ENCODE results near the gene PNO1. TPM values are rescaled to one million over a fixed set of nuclear protein-coding genes. Genes with fewer than 3 reads are reported as not detected.
A peak's percentile ranks its signal among the peaks of the same experiment; 100 is the strongest.

The PNO1 gene
- total RNA-seq, 2 experiments from 2014 or later, result 10.5 to 15.1 TPM

GRCh38 chr2:68189991-68190784 is 32.5 kb downstream of the PNO1 start:
- CTCF ChIA-PET, result interaction anchor here (1.2 to 1.4 kb wide), 3 partner anchors 15 to 252 kb away, joined by 3 to 7 read pairs (median 3); partner anchors contain the start of gene PPP3R1
- peak overlapping the region; percentile 62 for H3K27ac Mint-ChIP-seq

GRCh38 chr2:68190991-68191731 is 33.5 kb downstream of the PNO1 start:
- H3K36me3 Mint-ChIP-seq, result peaks cover 12% of the 10 kb centered on the region
- H3K9me3 Mint-ChIP-seq (ENCODE audit: low read depth), result no peaks in the 10 kb centered on the region
- H3K27me3 Mint-ChIP-seq, result no peaks in the 10 kb centered on the region
- peak overlapping the region; percentile 62 for H3K27ac Mint-ChIP-seq
- CTCF ChIA-PET, result interaction anchor here (2.1 kb wide), 1 partner anchor 60 kb away, joined by 4 read pairs; no protein-coding TSS in a partner anchor
- H3K4me1 Mint-ChIP-seq, result peaks cover 34% of the 10 kb centered on the region
- ATAC-seq (peak; percentile 50), DNase-seq (no peak)
- H3K4me3 Mint-ChIP-seq, result no peak overlapping the region

More at GRCh38 chr2:68189991-68190784, 32.5 kb downstream of the PNO1 start:
- peaks cover 35% of the 10 kb centered on the region for H3K4me1 Mint-ChIP-seq
- no peak for DNase-seq
- H3K4me3 Mint-ChIP-seq, result no peak overlapping the region
- no peaks in the 10 kb centered on the region for H3K9me3 Mint-ChIP-seq (ENCODE audit: low read depth)
- no peaks in the 10 kb centered on the region for H3K27me3 Mint-ChIP-seq
- no peak for ATAC-seq
- H3K36me3 Mint-ChIP-seq, result peaks cover 19% of the 10 kb centered on the region

GRCh38 chr2:68193144-68193543 is 35.5 kb downstream of the PNO1 start:
- Mint-ChIP-seq H3K9me3 (ENCODE audit: low read depth) (no peaks in the 10 kb centered on the region), H3K27me3 (no peaks in the 10 kb centered on the region), H3K4me1 (peaks cover 39% of the 10 kb centered on the region), H3K4me3 (no peak overlapping the region), H3K27ac (no peak overlapping the region), H3K36me3 (peaks cover 5% of the 10 kb centered on the region)
- ATAC-seq (no peak), DNase-seq (no peak)
- CTCF ChIA-PET, result interaction anchor here (0.9 to 2.1 kb wide), 4 partner anchors 32 to 89 kb away, joined by 3 to 4 read pairs (median 3); no protein-coding TSS in a partner anchor

- no peaks in the 10 kb centered on the region for H3K9me3 Mint-ChIP-seq (ENCODE audit: low read depth)
- peaks cover 37% of the 10 kb centered on the region for H3K4me1 Mint-ChIP-seq
- no peak overlapping the region for H3K27ac Mint-ChIP-seq
- ATAC-seq, result no peak
- no peaks in the 10 kb centered on the region for H3K27me3 Mint-ChIP-seq
- CTCF ChIA-PET, result interaction anchor here (0.7 to 3.3 kb wide), 5 partner anchors 9 to 89 kb away, joined by 3 to 28 read pairs (median 4); no protein-coding TSS in a partner anchor
- peaks cover 3% of the 10 kb centered on the region for H3K36me3 Mint-ChIP-seq
- no peak overlapping the region for H3K4me3 Mint-ChIP-seq
- DNase-seq, result no peak
Observed at GRCh38 chr2:68193787-68194372, 36.2 kb downstream of the PNO1 start.

- H3K27ac Mint-ChIP-seq, result no peak overlapping the region
- H3K4me1 Mint-ChIP-seq, result peaks cover 35% of the 10 kb centered on the region
- DNase-seq (no peak), ATAC-seq (no peak)
- peaks cover 3% of the 10 kb centered on the region for H3K36me3 Mint-ChIP-seq
- CTCF ChIA-PET, result interaction anchor here (0.9 to 3.3 kb wide), 8 partner anchors 8 to 88 kb away, joined by 3 to 28 read pairs (median 5); no protein-coding TSS in a partner anchor
- no peaks in the 10 kb centered on the region for H3K9me3 Mint-ChIP-seq (ENCODE audit: low read depth)
- no peak overlapping the region for H3K4me3 Mint-ChIP-seq
- H3K27me3 Mint-ChIP-seq, result no peaks in the 10 kb centered on the region
Observed at GRCh38 chr2:68195096-68195495, 37.4 kb downstream of the PNO1 start.

- ATAC-seq (peak; percentile 48), DNase-seq (peak; percentile 64)
- CTCF ChIA-PET, result interaction anchor here (0.8 to 3.3 kb wide), 34 partner anchors 8 to 712 kb away, joined by 3 to 28 read pairs (median 4); partner anchors contain the start of gene PPP3R1
- H3K4me1 Mint-ChIP-seq, result peaks cover 35% of the 10 kb centered on the region
- no peak overlapping the region for H3K4me3 Mint-ChIP-seq
- no peak overlapping the region for H3K27ac Mint-ChIP-seq
- H3K27me3 Mint-ChIP-seq, result no peaks in the 10 kb centered on the region
- H3K36me3 Mint-ChIP-seq, result peaks cover 3% of the 10 kb centered on the region
- no peaks in the 10 kb centered on the region for H3K9me3 Mint-ChIP-seq (ENCODE audit: low read depth)
Observed at GRCh38 chr2:68196120-68196716, 38.5 kb downstream of the PNO1 start.

- Mint-ChIP-seq H3K27ac (peak overlapping the region; percentile 56), H3K4me3 (no peak overlapping the region), H3K9me3 (ENCODE audit: low read depth) (no peaks in the 10 kb centered on the region), H3K4me1 (peaks cover 53% of the 10 kb centered on the region), H3K36me3 (peaks cover 8% of the 10 kb centered on the region), H3K27me3 (no peaks in the 10 kb centered on the region)
- CTCF ChIA-PET, result no interaction called here
- DNase-seq, result no peak
- no peak for ATAC-seq
Observed at GRCh38 chr2:68200157-68200787, 42.6 kb downstream of the PNO1 start.

- H3K27ac Mint-ChIP-seq, result peak overlapping the region; percentile 96
- no peaks in the 10 kb centered on the region for H3K9me3 Mint-ChIP-seq (ENCODE audit: low read depth)
- DNase-seq, result no peak
- peak overlapping the region; percentile 70 for H3K4me3 Mint-ChIP-seq
- CTCF ChIA-PET, result interaction anchor here (0.7 to 1.8 kb wide), 3 partner anchors 9 to 71 kb away, joined by 3 to 5 read pairs (median 4); no protein-coding TSS in a partner anchor
- peak; percentile 90 for ATAC-seq
- H3K36me3 Mint-ChIP-seq, result peaks cover 17% of the 10 kb centered on the region
- H3K27me3 Mint-ChIP-seq, result no peaks in the 10 kb centered on the region
- peaks cover 68% of the 10 kb centered on the region for H3K4me1 Mint-ChIP-seq
Observed at GRCh38 chr2:68203587-68203986, 45.9 kb downstream of the PNO1 start.

- Mint-ChIP-seq H3K9me3 (ENCODE audit: low read depth) (no peaks in the 10 kb centered on the region), H3K36me3 (peaks cover 30% of the 10 kb centered on the region)
Observed at GRCh38 chr2:68206793-68207192, 49.1 kb downstream of the PNO1 start.

GRCh38 chr2:68214381-68214780 is 56.7 kb downstream of the PNO1 start:
- no peak overlapping the region for H3K4me3 Mint-ChIP-seq

More at GRCh38 chr2:68206793-68207192, 49.1 kb downstream of the PNO1 start:
- H3K27ac Mint-ChIP-seq, result peak overlapping the region; percentile 61
- CTCF ChIA-PET, result interaction anchor here (1.5 to 1.8 kb wide), 2 partner anchors 11 to 85 kb away, joined by 3 to 5 read pairs; no protein-coding TSS in a partner anchor
- no peak overlapping the region for H3K4me3 Mint-ChIP-seq
- no peaks in the 10 kb centered on the region for H3K27me3 Mint-ChIP-seq
- DNase-seq (no peak), ATAC-seq (no peak)
- peaks cover 54% of the 10 kb centered on the region for H3K4me1 Mint-ChIP-seq

GRCh38 chr2:68216454-68217310 is 59.0 kb downstream of the PNO1 start:
- CTCF ChIA-PET, result interaction anchor here (1.2 to 1.3 kb wide), 2 partner anchors 20 kb away, joined by 5 to 6 read pairs; no protein-coding TSS in a partner anchor
- Mint-ChIP-seq H3K36me3 (peaks cover 50% of the 10 kb centered on the region), H3K4me3 (no peak overlapping the region), H3K9me3 (ENCODE audit: low read depth) (no peaks in the 10 kb centered on the region), H3K27ac (peak overlapping the region; percentile 9), H3K4me1 (peaks cover 60% of the 10 kb centered on the region), H3K27me3 (no peaks in the 10 kb centered on the region)
- no peak for ATAC-seq
- DNase-seq, result no peak

More at GRCh38 chr2:68214381-68214780, 56.7 kb downstream of the PNO1 start:
- Mint-ChIP-seq H3K36me3 (peaks cover 48% of the 10 kb centered on the region), H3K9me3 (ENCODE audit: low read depth) (no peaks in the 10 kb centered on the region), H3K27me3 (no peaks in the 10 kb centered on the region), H3K27ac (no peak overlapping the region), H3K4me1 (peaks cover 48% of the 10 kb centered on the region)
- DNase-seq (no peak), ATAC-seq (no peak)
- CTCF ChIA-PET, result no interaction called here

Measured in activated CD8-positive, alpha-beta memory T cell treated with anti-CD3 and anti-CD28 coated beads, Interleukin-2, amount 10 ng/mL, durations not matched to agents 7 days and 5 days (primary cell).